K562 (cell line): Measurements from ENCODE around the gene LCTL. TPM values are rescaled to one million over a fixed set of nuclear protein-coding genes. Genes with fewer than 3 reads are reported as not detected.

Experiments
- ATF7 ChIP-seq: fragments of 450-650 bp; IDR thresholded peaks from 2 replicates; pipeline ENCODE4 v1.7.1; 2014; ENCODE audit warnings: mild to moderate bottlenecking, moderate library complexity
- CBFB ChIP-seq: sonication (generic); formaldehyde crosslinking; IDR thresholded peaks from 2 replicates; pipeline ENCODE4 v1.4.0; 2020; ENCODE audit warnings: mild to moderate bottlenecking, missing genetic modification reagents
- CEBPG ChIP-seq, 3 experiments: fragments of 200-800 bp in 1 of 3; sonication (Bioruptor generic) in 1 of 3; sonication (generic) in 1 of 3; formaldehyde crosslinking in 1 of 3; IDR thresholded peaks in 2 of 3; conservative IDR thresholded peaks in 1 of 3; 2 replicates each; pipeline versions ENCODE4 v1.6.1 to v1.8.0; 2016 to 2022; ENCODE audit warnings: missing compliant biosample characterization in 2 of 3, missing genetic modification characterization in 2 of 3, mild to moderate bottlenecking in 1 of 3, missing genetic modification reagents in 1 of 3
- CREBBP ChIP-seq: IDR thresholded peaks from one replicate; pipeline ENCODE4 v1.6.1; 2012; ENCODE audit warnings: low read depth, mild to moderate bottlenecking, control low read depth, inconsistent platforms, low read length
- DLX4 ChIP-seq: fragments of 250-450 bp; sonication (Bioruptor Pico); IDR thresholded peaks from 2 replicates; pipeline ENCODE4 v1.6.1; 2021; ENCODE audit warnings: mild to moderate bottlenecking
- EHMT2 ChIP-seq: fragments of 450-650 bp; IDR thresholded peaks from 2 replicates; pipeline ENCODE4 v1.6.1; 2018; ENCODE audit warnings: antibody characterized with exemption
- FOS ChIP-seq: IDR thresholded peaks from 3 replicates; pipeline ENCODE4 v1.6.1; 2011; ENCODE audit not compliant: insufficient read length; ENCODE audit errors: extremely low read depth
- HBP1 ChIP-seq: fragments of 450-650 bp; formaldehyde crosslinking; IDR thresholded peaks from 2 replicates; pipeline ENCODE4 v1.4.0; 2022; ENCODE audit warnings: missing genetic modification characterization
- KHSRP ChIP-seq: fragments of 450-650 bp; IDR thresholded peaks from 2 replicates; pipeline ENCODE4 v1.6.1; 2017
- MCM7 ChIP-seq, 2 experiments: fragments of 450-650 bp; IDR thresholded peaks; 2 replicates each; pipeline ENCODE4 v1.6.1; 2016 to 2018
- MYC ChIP-seq, 2 experiments: fragments of 250-450 bp in 1 of 2; sonication (Bioruptor Pico) in 1 of 2; IDR thresholded peaks; 2 replicates each; pipeline versions ENCODE4 v1.5.1 to v1.6.1; 2012 to 2021; ENCODE audit warnings: low read depth in 2 of 2, borderline replicate concordance in 1 of 2, improper control_type of control experiment in 1 of 2, low read length in 1 of 2, mild to moderate bottlenecking in 1 of 2, moderate library complexity in 1 of 2
- NFATC3 ChIP-seq: fragments of 450-650 bp; IDR thresholded peaks from 2 replicates; pipeline ENCODE4 v1.6.1; 2017; ENCODE audit warnings: mild to moderate bottlenecking
- NRF1 ChIP-seq, 2 experiments: fragments of 450-650 bp; IDR thresholded peaks in 1 of 2; conservative IDR thresholded peaks in 1 of 2; 2 replicates each; pipeline ENCODE4 v1.6.1; 2014; ENCODE audit warnings: mild to moderate bottlenecking in 2 of 2
- PATZ1 ChIP-seq: fragments of 250-450 bp; sonication (Bioruptor Pico); IDR thresholded peaks from 2 replicates; pipeline ENCODE4 v1.5.0; 2020; ENCODE audit warnings: mild to moderate bottlenecking, borderline replicate concordance
- PHF20 ChIP-seq: fragments of 450-650 bp; IDR thresholded peaks from 2 replicates; pipeline ENCODE4 v1.6.1; 2018; ENCODE audit not compliant: partially characterized antibody
- POLR2H ChIP-seq: IDR thresholded peaks from 2 replicates; pipeline ENCODE4 v1.6.1; 2016; ENCODE audit warnings: missing genetic modification characterization, low read depth, mild to moderate bottlenecking, control low read depth, missing compliant biosample characterization, moderate library complexity
- RNF2 ChIP-seq: sonication (generic); IDR thresholded peaks from 2 replicates; pipeline ENCODE4 v1.6.1; 2016
- SMC3 ChIP-seq: conservative IDR thresholded peaks from 2 replicates; pipeline ENCODE4 v1.6.1; 2011; ENCODE audit warnings: low read depth, low read length, improper control_type of control experiment; ENCODE audit not compliant: insufficient read depth
- TBL1XR1 ChIP-seq, 2 experiments: IDR thresholded peaks; 2 replicates each; pipeline ENCODE4 v1.6.1; 2012; ENCODE audit warnings: improper control_type of control experiment in 2 of 2, low read length in 2 of 2, mild to moderate bottlenecking in 1 of 2
- ZBTB49 ChIP-seq: sonication (generic); formaldehyde crosslinking; IDR thresholded peaks from 2 replicates; pipeline ENCODE4 v1.8.0; 2022; ENCODE audit warnings: missing genetic modification reagents, mild to moderate bottlenecking, borderline replicate concordance
- polyA plus RNA-seq, 8 experiments: library from polyadenylated mRNA; depleted of rRNA in 4 of 8; stranded (reverse) in 5 of 8; unstranded in 3 of 8; fragments of >200 nt; fragmentation: Nextera tagmentation in 2 of 8; fragmentation: Illumina TruSeq in 1 of 8; extraction: Ambion mirVana in 2 of 8; extraction: Trizol in 1 of 8; gene quantifications; 2 replicates each; pipeline versions ENCODE4 v1.2.1 to v1.2.3, GENCODE V29; 2011 to 2014; ENCODE audit warnings: inconsistent platforms in 1 of 8, missing spikeins in 1 of 8
- total RNA-seq, 7 experiments: library from RNA; depleted of rRNA in 6 of 7; stranded (reverse); fragments of >200 nt in 6 of 7; fragmentation: Illumina TruSeq in 2 of 7; extraction: Trizol in 2 of 7; gene quantifications; 2 replicates each; pipeline versions ENCODE4 v1.2.1 to v1.2.3, GENCODE V29; 2011 to 2021; ENCODE audit warnings: low replicate concordance in 1 of 7

The LCTL gene
- total and polyA plus RNA-seq, 9 of the 15 experiments (the other 6 are each of a cell fraction or from before 2014, with no cell fraction given): 0.08 to 0.31 (median 0.17) TPM; not detected in 6

- TF ChIP-seq HBP1 (CRISPR knock-in tag) (peak; percentile 84), NRF1 (conservative IDR thresholded peaks at IDR 0.05 in 1 of 2, IDR thresholded peaks at IDR 0.05 in 1 of 2) (peak; percentile 65 to 75), FOS (no peak), MYC (IDR thresholded peaks at IDR 0.05; ENCODE audit: low read depth, low read length) (peak; percentile 96), MYC (CRISPR knock-in tag; IDR thresholded peaks at IDR 0.05; ENCODE audit: borderline replicate concordance, low read depth) (peak; percentile 95), ZBTB49 (CRISPR knock-in tag) (no peak), CBFB (no peak), MCM7 (IDR thresholded peaks at IDR 0.05) (0 out of 4 replicates have a peak, but pooled peaks of 1 of the 2 experiments have one; percentile 60), CEBPG (CRISPR knock-in tag; IDR thresholded peaks at IDR 0.05) (no peak), CEBPG (tag; conservative IDR thresholded peaks at IDR 0.05 in 1 of 2, IDR thresholded peaks at IDR 0.05 in 1 of 2) (no peak), ATF7 (peak; percentile 81), PATZ1 (CRISPR knock-in tag) (no peak), NFATC3 (peak; percentile 88; the same call in 1 of the 2 replicates), POLR2H (tag) (peak; percentile 96), PHF20 (peak; percentile 62), KHSRP (no peak), RNF2 (no peak; the same call in 1 of the 2 replicates), EHMT2 (no peak), DLX4 (CRISPR knock-in tag) (no peak), CREBBP (no peak), TBL1XR1 (IDR thresholded peaks at IDR 0.05; ENCODE audit: low read length in 2 of 2) (no peak), SMC3 (no peak)
These were observed 61.0 kb downstream of the LCTL start, which contains the start of the genes RPL4 and ZWILCH (continued) for GRCh38 chr15:66504563-66505429.
